ENCODE measurements around the gene SPSB3.

DNA sequence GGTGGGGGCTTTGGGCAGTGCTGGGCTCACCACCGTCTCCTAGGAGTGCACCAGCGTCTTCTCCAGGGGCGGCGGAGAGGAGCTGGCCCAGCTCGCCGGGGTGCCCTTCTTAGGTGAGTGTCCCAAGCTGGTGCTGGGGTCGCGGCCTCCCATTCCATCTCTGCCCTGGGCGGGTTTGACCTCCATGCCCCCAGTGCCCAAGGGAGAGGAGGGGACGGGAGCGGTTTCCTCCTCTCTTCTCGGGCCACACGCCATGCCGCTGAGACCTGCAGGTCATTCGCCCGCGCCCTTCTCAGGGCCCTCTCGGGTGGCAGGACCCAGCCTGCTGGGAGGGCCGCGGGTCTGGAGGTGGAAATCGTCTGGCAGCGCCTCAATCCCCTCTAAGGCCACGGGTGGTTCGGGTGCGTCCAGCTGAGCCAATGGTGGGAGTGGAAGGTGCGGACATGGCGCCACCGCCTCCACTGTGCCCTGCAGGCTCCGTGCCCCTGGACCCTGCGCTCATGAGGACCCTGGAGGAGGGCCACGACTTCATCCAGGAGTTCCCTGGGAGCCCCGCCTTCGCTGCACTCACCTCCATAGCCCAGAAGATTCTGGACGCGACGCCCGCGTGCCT is 5.8 kb upstream of the SPSB3 start:
- TF ChIP-seq, protein P1, sequence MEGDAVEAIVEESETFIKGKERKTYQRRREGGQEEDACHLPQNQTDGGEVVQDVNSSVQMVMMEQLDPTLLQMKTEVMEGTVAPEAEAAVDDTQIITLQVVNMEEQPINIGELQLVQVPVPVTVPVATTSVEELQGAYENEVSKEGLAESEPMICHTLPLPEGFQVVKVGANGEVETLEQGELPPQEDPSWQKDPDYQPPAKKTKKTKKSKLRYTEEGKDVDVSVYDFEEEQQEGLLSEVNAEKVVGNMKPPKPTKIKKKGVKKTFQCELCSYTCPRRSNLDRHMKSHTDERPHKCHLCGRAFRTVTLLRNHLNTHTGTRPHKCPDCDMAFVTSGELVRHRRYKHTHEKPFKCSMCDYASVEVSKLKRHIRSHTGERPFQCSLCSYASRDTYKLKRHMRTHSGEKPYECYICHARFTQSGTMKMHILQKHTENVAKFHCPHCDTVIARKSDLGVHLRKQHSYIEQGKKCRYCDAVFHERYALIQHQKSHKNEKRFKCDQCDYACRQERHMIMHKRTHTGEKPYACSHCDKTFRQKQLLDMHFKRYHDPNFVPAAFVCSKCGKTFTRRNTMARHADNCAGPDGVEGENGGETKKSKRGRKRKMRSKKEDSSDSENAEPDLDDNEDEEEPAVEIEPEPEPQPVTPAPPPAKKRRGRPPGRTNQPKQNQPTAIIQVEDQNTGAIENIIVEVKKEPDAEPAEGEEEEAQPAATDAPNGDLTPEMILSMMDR (IDR thresholded peaks at IDR 0.05; ENCODE audit: low read depth, low read length, missing input control), result no peak
- TF ChIP-seq TAF1 (conservative IDR thresholded peaks at IDR 0.05), result no peak
- no peak for TF ChIP-seq EGR1 (IDR thresholded peaks at IDR 0.05; ENCODE audit: low read depth in 2 of 2)
- TF ChIP-seq RAD21 (IDR thresholded peaks at IDR 0.05), result no peak
- no peak for TF ChIP-seq YY1 (IDR thresholded peaks at IDR 0.05)
- TF ChIP-seq, protein P2, sequence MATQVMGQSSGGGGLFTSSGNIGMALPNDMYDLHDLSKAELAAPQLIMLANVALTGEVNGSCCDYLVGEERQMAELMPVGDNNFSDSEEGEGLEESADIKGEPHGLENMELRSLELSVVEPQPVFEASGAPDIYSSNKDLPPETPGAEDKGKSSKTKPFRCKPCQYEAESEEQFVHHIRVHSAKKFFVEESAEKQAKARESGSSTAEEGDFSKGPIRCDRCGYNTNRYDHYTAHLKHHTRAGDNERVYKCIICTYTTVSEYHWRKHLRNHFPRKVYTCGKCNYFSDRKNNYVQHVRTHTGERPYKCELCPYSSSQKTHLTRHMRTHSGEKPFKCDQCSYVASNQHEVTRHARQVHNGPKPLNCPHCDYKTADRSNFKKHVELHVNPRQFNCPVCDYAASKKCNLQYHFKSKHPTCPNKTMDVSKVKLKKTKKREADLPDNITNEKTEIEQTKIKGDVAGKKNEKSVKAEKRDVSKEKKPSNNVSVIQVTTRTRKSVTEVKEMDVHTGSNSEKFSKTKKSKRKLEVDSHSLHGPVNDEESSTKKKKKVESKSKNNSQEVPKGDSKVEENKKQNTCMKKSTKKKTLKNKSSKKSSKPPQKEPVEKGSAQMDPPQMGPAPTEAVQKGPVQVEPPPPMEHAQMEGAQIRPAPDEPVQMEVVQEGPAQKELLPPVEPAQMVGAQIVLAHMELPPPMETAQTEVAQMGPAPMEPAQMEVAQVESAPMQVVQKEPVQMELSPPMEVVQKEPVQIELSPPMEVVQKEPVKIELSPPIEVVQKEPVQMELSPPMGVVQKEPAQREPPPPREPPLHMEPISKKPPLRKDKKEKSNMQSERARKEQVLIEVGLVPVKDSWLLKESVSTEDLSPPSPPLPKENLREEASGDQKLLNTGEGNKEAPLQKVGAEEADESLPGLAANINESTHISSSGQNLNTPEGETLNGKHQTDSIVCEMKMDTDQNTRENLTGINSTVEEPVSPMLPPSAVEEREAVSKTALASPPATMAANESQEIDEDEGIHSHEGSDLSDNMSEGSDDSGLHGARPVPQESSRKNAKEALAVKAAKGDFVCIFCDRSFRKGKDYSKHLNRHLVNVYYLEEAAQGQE (IDR thresholded peaks at IDR 0.05), result no peak
- TF ChIP-seq, protein P3, sequence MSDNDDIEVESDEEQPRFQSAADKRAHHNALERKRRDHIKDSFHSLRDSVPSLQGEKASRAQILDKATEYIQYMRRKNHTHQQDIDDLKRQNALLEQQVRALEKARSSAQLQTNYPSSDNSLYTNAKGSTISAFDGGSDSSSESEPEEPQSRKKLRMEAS (IDR thresholded peaks at IDR 0.05), result no peak
- no peak for TF ChIP-seq FOXA2 (IDR thresholded peaks at IDR 0.05)

All from liver (tissue), 3 donors.